ENCODE data around the gene TOM1L2. TPM values are rescaled to one million over a fixed set of nuclear protein-coding genes. Genes with fewer than 3 reads are reported as not detected.

TOM1L2 gene

GRCh38 chr17:17795946-17796786 is 176.0 kb downstream of the TOM1L2 start:
- no peak for TF ChIP-seq REST (IDR thresholded peaks at IDR 0.05; ENCODE audit: insufficient replicate concordance, low read depth)
- no peak for TF ChIP-seq POLR2AphosphoS5 (IDR thresholded peaks at IDR 0.05; ENCODE audit: low read depth)
- no peak for TF ChIP-seq SPI1 (IDR thresholded peaks at IDR 0.05; ENCODE audit: borderline replicate concordance, low read depth)
- TF ChIP-seq CTCF (IDR thresholded peaks at IDR 0.05; ENCODE audit: insufficient read depth, low read length) = no peak
- no peak for TF ChIP-seq GABPA (IDR thresholded peaks at IDR 0.05; ENCODE audit: low read depth)
- H3K27me3 ChIP-seq (ENCODE audit: insufficient read depth, poor library complexity, severe bottlenecking) = no peaks in the 10 kb centered on the region
- H3K4me3 ChIP-seq (replicated peaks; ENCODE audit: insufficient read depth, low read length) = no peak overlapping the region
- no peak overlapping the region for H3K27ac ChIP-seq (replicated peaks)
- no peak for DNase-seq (ENCODE audit: low read depth in 1 of 2, low spot score in 1 of 2)

GRCh38 chr17:17795296-17795695 is 176.9 kb downstream of the TOM1L2 start:
- no peak for TF ChIP-seq GABPA (IDR thresholded peaks at IDR 0.05; ENCODE audit: low read depth)
- no peak for TF ChIP-seq REST (IDR thresholded peaks at IDR 0.05; ENCODE audit: insufficient replicate concordance, low read depth)
- no peak for DNase-seq (ENCODE audit: low read depth in 1 of 2, low spot score in 1 of 2)
- Histone ChIP-seq H3K27me3 (ENCODE audit: insufficient read depth, poor library complexity, severe bottlenecking) (no peaks in the 10 kb centered on the region), H3K4me3 (replicated peaks; ENCODE audit: insufficient read depth, low read length) (no peak overlapping the region), H3K27ac (replicated peaks) (no peak overlapping the region)

- H3K27ac ChIP-seq (replicated peaks) = no peak overlapping the region
- TF ChIP-seq SPI1 (IDR thresholded peaks at IDR 0.05; ENCODE audit: borderline replicate concordance, low read depth) (no peak), REST (IDR thresholded peaks at IDR 0.05; ENCODE audit: insufficient replicate concordance, low read depth) (no peak)
- no peak for DNase-seq (ENCODE audit: low read depth in 1 of 2, low spot score in 1 of 2)
Measured at GRCh38 chr17:17794382-17794781, 177.8 kb downstream of the TOM1L2 start.

More at GRCh38 chr17:17794382-17794781, 177.8 kb downstream of the TOM1L2 start:
- Histone ChIP-seq H3K4me3 (replicated peaks; ENCODE audit: insufficient read depth, low read length) (no peak overlapping the region), H3K27me3 (ENCODE audit: insufficient read depth, poor library complexity, severe bottlenecking) (no peaks in the 10 kb centered on the region)

Small RNAs within 50 kb of the gene (microRNA-seq; reads per million reads assigned to microRNA genes)
- gene MIR33B (4,049 reads per million, percentile 94 among the genes with 10 or more reads in this experiment), gene MIR6777 (not detected)
